Body of pancreas (tissue), 4 donors: ENCODE measurements around the gene FAH. TPM values are rescaled to one million over a fixed set of nuclear protein-coding genes. Genes with fewer than 3 reads are reported as not detected.

Experiments
- ATAC-seq: fragments of 150-250 bp; one replicate; pipeline ENCODE4 v1.9.1; 2016
- DNase-seq, 4 donors: peaks; one replicate each; pipeline ENCODE4 v3.0.0-alpha.2; 2019
- H3K27ac ChIP-seq, 4 donors: fragments of 200-600 bp; sonication (generic); 1 replicate in 3 of 4; 2 replicates in 1 of 4; pipeline versions ENCODE4 v1.5.1 to v1.6.1; 2016 to 2019; ENCODE audit warnings: mild to moderate bottlenecking in 1 of 4, mixed read lengths in 1 of 4, moderate library complexity in 1 of 4
- H3K27me3 ChIP-seq, 2 donors: fragments of 200-600 bp; sonication (generic); one replicate each; pipeline ENCODE4 v1.6.0; 2016; ENCODE audit warnings: mild to moderate bottlenecking in 1 of 2
- H3K36me3 ChIP-seq, 2 donors: fragments of 200-600 bp; sonication (generic); replicated peaks in 1 of 2; 2 replicates each; pipeline ENCODE4 v1.5.1; 2016; ENCODE audit warnings: low read depth in 2 of 2; ENCODE audit not compliant: insufficient read depth in 1 of 2
- H3K4me1 ChIP-seq: fragments of 200-600 bp; sonication (generic); one replicate; pipeline ENCODE4 v1.6.0; 2016
- H3K4me3 ChIP-seq, 2 donors: fragments of 200-600 bp; sonication (generic); 1 replicate in 1 of 2; 2 replicates in 1 of 2; pipeline ENCODE4 v1.5.1; 2016 to 2019
- H3K9me3 ChIP-seq, 3 donors: fragments of 200-600 bp; sonication (generic); 1 replicate in 2 of 3; 2 replicates in 1 of 3; pipeline ENCODE4 v1.5.1; 2016
- CTCF ChIP-seq, 7 experiments: fragments of 450-650 bp in 4 of 7; fragments of 200-600 bp in 3 of 7; sonication (generic) in 3 of 7; IDR thresholded peaks; one replicate each; pipeline ENCODE4 v1.5.1; 2016 to 2019; ENCODE audit warnings: antibody characterized with exemption in 7 of 7
- POLR2A ChIP-seq, 3 donors: fragments of 450-650 bp; IDR thresholded peaks; one replicate each; pipeline ENCODE4 v1.6.1; 2016; ENCODE audit warnings: antibody characterized with exemption in 3 of 3, mild to moderate bottlenecking in 2 of 3
- WGBS, 2 donors: methylation state at CpG; one replicate each; pipeline ENCODE4 v1.1.5; 2017; 5-methylcytosine and 5-hydroxymethylcytosine counted together
- intact Hi-C: fragments of 100-400 bp; cut with DNase I; formaldehyde crosslinking; loops from one replicate; pipeline ENCODE4 v1.15.1; 2023
- total RNA-seq, 2 donors: library from RNA; depleted of rRNA; stranded (reverse); fragments of >200 nt; gene quantifications; one replicate each; pipeline ENCODE4 v1.1.0, GENCODE V29; 2016

FAH gene
- total RNA-seq: 10 to 100 TPM in 1 of 2 donors, 1 to 10 TPM in 1; 8.8 to 31.0 TPM

- intact Hi-C loops: loop anchor here (10.0 kb wide), 1 partner anchor 98 kb away; the partner anchor contains the start of gene ZFAND6
- peak; percentile 28 to 42 (median 37) for DNase-seq
- H3K4me3 ChIP-seq: peak within 1 kb of the TSS; percentile 19 to 53
- peak within 1 kb of the TSS; percentile 73 to 78 (median 77) for H3K27ac ChIP-seq
- peak; percentile 69 for ATAC-seq
- no peaks in the 10 kb centered on the region for H3K36me3 ChIP-seq
- peaks cover 13% of the 10 kb centered on the region for H3K4me1 ChIP-seq
- no peaks in the 10 kb centered on the region for H3K9me3 ChIP-seq
- 1 to 2% methylated on average over 26 to 39 of the region's 45 CpGs for WGBS, 2 donors
- TF ChIP-seq POLR2A (IDR thresholded peaks at IDR 0.05) (peak in 2 of 3 donors; percentile 37 to 49), CTCF (IDR thresholded peaks at IDR 0.05) (peak in 1 of 7 experiments; percentile 5)
- no peaks in the 10 kb centered on the region for H3K27me3 ChIP-seq
These were observed at the start of gene FAH for GRCh38 chr15:80152896-80153876. Gene FAH, plus strand, starts transcription at chr15:80152999. Its CDS starts 56 bp downstream, at chr15:80153055.

- no peak for ATAC-seq
- H3K27me3 ChIP-seq: no peaks in the 10 kb centered on the region
- intact Hi-C loops: no loop called here
- TF ChIP-seq POLR2A (IDR thresholded peaks at IDR 0.05) (no peak), CTCF (IDR thresholded peaks at IDR 0.05) (no peak)
- WGBS, 2 donors: 92 to 95% methylated on average over 3 of the region's 3 CpGs
- H3K27ac ChIP-seq: no peak overlapping the region
- no peak for DNase-seq
- no peaks in the 10 kb centered on the region for H3K9me3 ChIP-seq
- no peaks in the 10 kb centered on the region for H3K36me3 ChIP-seq
- peaks cover 14% of the 10 kb centered on the region for H3K4me1 ChIP-seq
- no peak overlapping the region for H3K4me3 ChIP-seq
These were observed 47.6 kb upstream of the FAH start for GRCh38 chr15:80105193-80105592.

GRCh38 chr15:80105595-80105994, 47.2 kb upstream of the FAH start:
- WGBS, 2 donors: 79 to 94% methylated on average over 1 of the region's 1 CpG
- ATAC-seq (no peak), DNase-seq (no peak)
- H3K4me1 ChIP-seq: peaks cover 14% of the 10 kb centered on the region
- H3K27ac ChIP-seq: no peak overlapping the region
- no peak overlapping the region for H3K4me3 ChIP-seq
- no peaks in the 10 kb centered on the region for H3K36me3 ChIP-seq
- no peaks in the 10 kb centered on the region for H3K9me3 ChIP-seq
- intact Hi-C loops: no loop called here
- H3K27me3 ChIP-seq: no peaks in the 10 kb centered on the region
- TF ChIP-seq CTCF (IDR thresholded peaks at IDR 0.05) (no peak), POLR2A (IDR thresholded peaks at IDR 0.05) (no peak)

- intact Hi-C loops: no loop called here
These were observed 46.7 kb upstream of the FAH start for GRCh38 chr15:80106051-80106450.

More at GRCh38 chr15:80106051-80106450, 46.7 kb upstream of the FAH start:
- DNase-seq (no peak), ATAC-seq (no peak)
- H3K9me3 ChIP-seq: no peaks in the 10 kb centered on the region
- no peak overlapping the region for H3K27ac ChIP-seq
- WGBS, 2 donors: 79 to 80% methylated on average over 4 of the region's 4 CpGs
- H3K4me3 ChIP-seq: no peak overlapping the region
- H3K4me1 ChIP-seq: peaks cover 14% of the 10 kb centered on the region
- no peak for TF ChIP-seq POLR2A (IDR thresholded peaks at IDR 0.05)
- no peak for TF ChIP-seq CTCF (IDR thresholded peaks at IDR 0.05)
- no peaks in the 10 kb centered on the region for H3K27me3 ChIP-seq
- no peaks in the 10 kb centered on the region for H3K36me3 ChIP-seq
